ENCODE results near the gene RPH3AL.

- TF ChIP-seq CTCF (IDR thresholded peaks at IDR 0.05 in 8 of 11, conservative IDR thresholded peaks at IDR 0.05 in 3 of 11) (no peak), POLR2A (IDR thresholded peaks at IDR 0.05) (no peak), POLR2AphosphoS5 (IDR thresholded peaks at IDR 0.05) (no peak)
These were observed 159.8 kb downstream of the RPH3AL start for GRCh38 chr17:192666-193425.
